HG03175 (cell line): Measurements from ENCODE around the gene SCAPER.
"Not testable (repeated sequence)": the region's sequence is repeated elsewhere in the genome, so short reads cannot be mapped to it uniquely, and the experiment has no call there.

Experiments
- ATAC-seq: cut with Tn5 transposase; IDR thresholded peaks from one replicate; pipeline ENCODE4 v1.9.1; 2021; ENCODE audit warnings: mild to moderate bottlenecking, moderate library complexity; ENCODE audit not compliant: unreplicated experiment

Gene SCAPER

DNA sequence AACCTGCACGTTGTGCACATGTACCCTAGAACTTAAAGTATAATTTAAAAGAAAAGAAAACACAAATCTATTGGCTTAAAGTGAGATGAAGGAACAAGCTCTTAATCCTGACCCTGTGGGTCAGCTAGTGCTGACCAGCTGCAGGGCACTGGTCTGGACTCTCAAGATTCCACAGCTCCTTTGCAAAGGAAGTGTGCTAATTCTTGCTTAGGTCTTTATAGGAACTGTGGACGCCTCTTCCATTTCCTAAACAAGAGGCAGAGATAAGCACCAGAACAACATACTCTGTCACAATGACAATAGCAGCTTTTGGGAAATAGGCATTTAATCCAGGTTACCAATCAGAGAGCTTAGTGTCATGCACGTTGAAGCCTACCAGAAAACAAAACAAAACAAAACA is 402.5 kb downstream of the SCAPER start:
- ATAC-seq: no peak

DNA sequence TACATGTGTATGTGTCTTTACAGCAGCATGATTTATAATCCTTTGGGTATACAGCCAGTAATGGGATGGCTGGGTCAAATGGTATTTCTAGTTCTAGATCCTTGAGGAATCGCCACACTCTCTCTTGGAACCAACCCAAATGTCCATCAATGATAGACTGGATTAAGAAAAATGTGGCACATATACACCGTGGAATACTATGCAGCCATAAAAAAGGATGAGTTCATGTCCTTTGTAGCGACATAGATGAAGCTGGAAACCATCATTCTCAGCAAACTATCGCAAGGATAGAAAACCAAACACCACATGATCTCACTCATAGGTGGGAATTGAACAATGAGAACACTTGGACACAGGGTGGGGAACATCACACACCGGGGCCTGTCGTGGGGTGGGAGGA is 403.0 kb downstream of the SCAPER start:
- not testable (repeated sequence) for ATAC-seq

GRCh38 chr15:76501726-76502125 is 403.4 kb downstream of the SCAPER start:
- no peak for ATAC-seq

DNA sequence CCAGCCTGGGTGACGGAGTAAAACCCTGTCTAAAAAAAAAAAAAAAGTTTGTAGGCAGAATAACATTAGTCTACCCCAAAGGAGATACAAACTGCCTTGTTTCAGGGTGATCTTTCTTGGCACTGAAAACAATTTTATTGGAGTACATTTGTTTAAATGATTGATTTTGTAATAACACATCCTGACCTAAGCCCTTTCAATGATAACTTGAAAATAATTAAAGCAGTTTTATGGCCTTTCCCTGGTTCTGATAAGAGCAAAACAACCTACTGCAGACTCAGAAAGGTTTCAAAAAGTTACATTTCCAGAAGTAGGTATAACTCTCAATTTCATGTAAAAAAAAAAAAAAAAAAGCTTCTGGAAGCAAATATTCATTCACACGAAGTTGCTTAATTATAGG is 404.1 kb downstream of the SCAPER start:
- no peak for ATAC-seq

- ATAC-seq: no peak
Measured at GRCh38 chr15:76495487-76495886, 409.7 kb downstream of the SCAPER start.

GRCh38 chr15:76492538-76492937 is 412.6 kb downstream of the SCAPER start:
- no peak for ATAC-seq

DNA sequence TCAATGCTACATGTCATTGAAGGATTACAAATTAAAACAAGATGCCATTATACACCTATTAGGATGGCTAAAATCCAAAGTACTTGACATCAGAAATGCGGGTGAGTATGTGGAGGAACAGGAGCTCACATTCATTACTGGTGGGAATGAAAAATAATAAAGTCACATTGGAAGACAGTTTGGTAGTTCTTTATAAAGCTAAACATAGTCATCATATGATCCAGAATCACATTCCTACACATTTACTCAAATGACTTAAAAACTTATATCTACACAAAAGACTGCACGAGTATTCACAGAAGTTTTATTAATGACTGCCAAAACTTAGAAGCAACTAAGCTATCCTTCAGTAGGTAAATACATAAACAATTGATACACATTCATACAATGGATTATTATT is 421.4 kb downstream of the SCAPER start:
- no peak for ATAC-seq

DNA sequence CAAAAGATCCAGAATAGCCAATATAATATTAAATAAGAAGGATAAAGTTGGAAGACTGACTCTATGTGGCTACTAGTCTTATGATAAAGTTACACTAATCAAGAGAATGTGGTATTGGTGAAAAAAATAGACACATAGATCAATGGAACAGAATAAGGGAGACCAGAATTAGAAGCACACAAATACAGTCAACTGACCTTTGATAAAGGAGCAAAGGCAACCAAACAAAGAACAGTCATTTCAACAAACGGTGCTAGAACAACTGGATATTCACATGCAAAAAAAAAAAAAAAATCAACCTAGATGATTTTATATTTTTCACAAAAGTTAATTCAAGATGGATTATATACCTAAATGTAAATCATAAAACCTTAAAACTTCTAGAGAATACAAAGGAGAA is 422.1 kb downstream of the SCAPER start:
- ATAC-seq: no peak

DNA sequence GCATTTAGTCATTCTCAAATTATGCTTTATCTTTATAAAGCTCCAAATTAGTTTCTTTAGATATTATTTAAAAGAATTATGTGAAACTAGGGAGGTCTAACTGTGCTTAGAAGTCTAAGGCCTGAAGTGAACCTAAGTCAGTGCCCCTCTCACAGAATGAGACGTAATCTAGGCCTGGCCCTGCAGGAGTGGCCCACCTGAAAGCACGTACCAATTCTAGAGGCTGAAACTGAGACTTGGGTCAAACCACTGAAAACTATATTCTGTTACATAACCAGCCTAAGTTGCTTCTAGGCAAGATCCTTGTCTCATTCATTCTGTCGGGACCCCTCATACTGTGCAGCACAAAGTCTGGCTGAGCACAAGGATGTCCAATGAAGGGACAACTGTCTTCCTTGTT is 424.9 kb downstream of the SCAPER start:
- ATAC-seq: no peak

- no peak for ATAC-seq
Measured at GRCh38 chr15:76470691-76471090, 434.4 kb downstream of the SCAPER start.

DNA sequence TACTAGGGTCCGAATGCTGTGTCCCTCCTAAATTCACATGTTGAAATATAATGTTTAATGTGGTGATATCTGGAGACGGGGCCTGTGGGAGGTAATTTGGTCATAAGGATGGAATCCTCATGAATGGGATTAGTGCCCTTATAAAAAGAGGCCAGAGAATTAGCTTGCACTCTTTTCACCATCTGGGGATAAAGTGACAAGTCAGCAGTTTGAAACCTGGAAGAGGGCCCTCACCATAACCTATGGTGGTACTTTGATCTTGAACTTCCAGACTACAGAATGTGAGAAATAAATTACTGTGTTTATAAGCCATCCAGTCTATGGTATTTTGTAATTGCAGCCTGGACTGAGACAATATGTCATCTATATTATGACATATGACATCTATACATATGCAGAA is 436.4 kb downstream of the SCAPER start:
- no peak for ATAC-seq

DNA sequence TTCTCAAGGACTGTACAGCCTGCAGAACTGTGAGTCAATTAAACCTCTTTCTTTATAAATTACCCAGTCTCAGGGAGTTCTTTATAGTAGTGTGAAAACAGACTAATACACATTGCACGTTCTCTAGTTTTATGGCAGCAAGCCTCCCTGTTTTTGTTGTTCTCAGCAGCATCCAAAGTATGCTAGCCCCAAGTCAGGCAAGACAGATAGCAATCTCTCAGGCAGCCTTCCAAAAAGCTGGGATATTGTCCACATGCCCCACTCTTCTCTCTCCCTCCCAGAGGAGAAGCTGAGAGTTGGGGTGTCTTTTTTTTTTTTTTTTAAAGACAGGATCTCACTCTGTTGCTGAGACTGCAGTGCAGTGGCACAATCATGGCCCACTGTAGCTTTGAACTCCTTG is 438.0 kb downstream of the SCAPER start:
- no peak for ATAC-seq

DNA sequence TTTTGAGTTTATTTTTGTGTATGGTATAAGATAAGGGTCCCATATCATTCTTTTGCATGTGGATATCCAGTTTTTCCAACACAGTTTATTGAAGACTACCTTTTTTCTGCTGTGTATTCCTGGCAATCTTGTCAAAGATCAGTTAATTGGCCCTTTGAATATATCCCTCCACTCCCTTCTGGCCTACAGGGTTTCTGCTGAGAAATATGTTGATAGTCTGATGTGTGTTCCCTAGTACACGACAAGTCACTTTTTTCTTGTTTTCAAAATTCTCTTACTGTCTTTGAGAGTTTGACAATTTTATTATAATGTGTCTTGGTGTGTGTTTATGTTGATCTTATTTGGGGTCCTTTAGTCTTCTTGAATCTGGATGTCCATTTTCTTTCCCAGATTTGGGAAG is 439.4 kb downstream of the SCAPER start:
- ATAC-seq: no peak

DNA sequence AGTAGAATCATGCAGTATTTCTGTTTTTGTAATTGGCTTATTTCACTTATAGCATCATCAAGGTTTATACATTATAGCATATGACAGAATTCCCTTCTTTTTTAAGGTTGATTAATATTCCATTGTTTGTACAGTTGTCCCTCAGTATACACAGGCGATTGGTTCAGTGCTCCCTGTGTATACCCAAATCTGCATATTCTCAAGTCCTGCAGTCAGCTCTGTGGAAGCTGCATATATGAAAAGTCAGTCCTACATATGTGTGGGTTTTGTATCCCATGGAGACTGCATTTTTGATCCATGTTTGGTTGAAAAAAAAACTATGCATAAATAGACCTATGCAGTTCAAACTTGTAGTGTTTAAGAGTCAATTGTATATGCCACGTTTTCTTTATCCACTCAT is 440.9 kb downstream of the SCAPER start:
- ATAC-seq: no peak

GRCh38 chr15:76460871-76461270 is 444.3 kb downstream of the SCAPER start:
- ATAC-seq: no peak

DNA sequence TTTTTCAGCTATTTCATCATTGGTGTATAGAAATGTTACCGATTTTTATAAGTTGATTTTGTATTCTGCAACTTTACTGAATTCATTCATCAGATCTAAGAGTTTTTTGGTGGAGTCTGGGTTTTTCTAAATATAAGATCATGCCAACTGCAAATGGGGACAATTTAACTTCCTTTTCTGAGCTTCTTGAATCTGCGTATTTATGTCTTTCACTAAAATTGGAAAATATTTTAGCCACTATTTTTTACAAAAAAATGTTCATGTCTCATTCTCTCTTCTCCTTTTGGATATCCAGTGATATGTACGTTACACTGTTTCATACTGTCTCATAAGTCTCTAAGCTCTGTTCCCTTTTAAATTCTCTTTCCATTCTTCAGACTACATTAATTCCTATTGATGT is 444.8 kb downstream of the SCAPER start:
- ATAC-seq: no peak

- no peak for ATAC-seq
Measured at GRCh38 chr15:76451540-76451939, 453.6 kb downstream of the SCAPER start.

GRCh38 chr15:76449455-76449854 is 455.7 kb downstream of the SCAPER start:
- ATAC-seq: no peak

DNA sequence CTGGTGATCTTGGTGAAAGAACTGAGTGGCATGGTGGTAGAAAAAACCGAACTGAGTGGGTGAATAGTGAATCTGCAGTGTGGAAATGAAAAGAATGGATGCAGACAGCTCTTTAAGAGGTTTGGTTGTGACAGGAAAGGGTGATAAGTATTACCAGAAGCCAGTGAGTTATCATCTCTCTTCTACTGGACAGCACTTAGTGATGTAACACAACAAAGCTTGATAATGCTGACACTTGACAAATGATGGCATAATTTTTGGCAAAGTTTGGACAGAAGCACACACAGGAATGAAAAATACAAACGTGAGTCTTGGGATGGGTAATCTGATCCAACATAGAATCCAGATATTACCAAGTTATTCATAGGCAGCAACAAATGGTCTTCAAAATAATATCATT is 456.4 kb downstream of the SCAPER start:
- ATAC-seq: no peak

- no peak for ATAC-seq
Measured at GRCh38 chr15:76447728-76448441, 457.3 kb downstream of the SCAPER start.

DNA sequence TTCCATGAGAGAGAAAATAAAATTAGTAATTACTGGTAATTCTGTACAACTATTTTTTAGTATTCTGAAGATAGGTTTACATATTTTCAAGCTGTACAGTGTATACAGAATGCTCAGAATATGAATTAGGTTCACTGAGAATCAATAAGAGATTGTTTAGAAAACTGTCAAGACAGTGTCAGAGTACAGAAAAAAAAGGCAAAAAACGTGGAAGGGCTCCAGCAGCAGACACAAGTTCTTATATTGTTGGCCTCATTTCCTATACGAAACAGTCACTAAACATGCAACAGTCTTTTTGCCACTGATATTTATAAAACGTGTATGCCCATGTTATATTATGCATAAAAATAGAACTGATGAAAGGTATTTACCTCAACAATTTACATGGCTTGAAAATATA is 464.7 kb downstream of the SCAPER start:
- no peak for ATAC-seq

GRCh38 chr15:76439542-76439941 is 465.6 kb downstream of the SCAPER start:
- no peak for ATAC-seq

DNA sequence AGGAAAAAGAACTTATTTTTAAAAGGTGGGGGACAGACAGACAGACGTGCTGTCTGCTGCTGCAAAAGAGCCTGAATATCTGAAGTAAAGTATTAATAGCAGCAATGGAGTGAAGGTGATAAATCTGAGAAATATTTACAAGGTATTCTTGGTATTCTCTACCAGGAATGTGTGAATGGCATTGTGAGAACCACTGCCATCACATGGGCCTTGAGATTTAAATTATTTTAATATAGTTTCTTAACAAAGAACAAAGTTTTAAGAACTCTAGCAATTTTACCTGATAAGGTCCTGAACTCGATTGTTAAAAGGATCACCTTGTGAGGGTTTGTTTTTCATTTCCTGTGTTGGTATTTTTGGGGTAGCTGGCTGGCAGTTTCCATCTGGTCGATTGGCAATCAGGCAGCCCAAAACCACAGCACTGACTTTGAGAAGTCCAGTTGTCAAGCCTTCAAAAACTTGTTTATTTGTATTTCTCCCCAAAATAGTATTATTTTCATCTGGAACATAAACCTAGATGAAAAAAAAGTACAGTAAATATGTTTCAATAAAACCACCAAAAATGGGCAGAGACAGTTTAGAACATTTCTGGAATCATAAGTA is 471.2 kb downstream of the SCAPER start:
- ATAC-seq: no peak
